HepG2 (cell line): ENCODE results near the gene BEST2. TPM values are rescaled to one million over a fixed set of nuclear protein-coding genes. Genes with fewer than 3 reads are reported as not detected.

Experiments used
- CC2D1A ChIP-seq: sonication (generic); formaldehyde crosslinking; IDR thresholded peaks from 2 replicates; pipeline ENCODE4 v1.8.1; 2023; ENCODE audit warnings: mild to moderate bottlenecking, missing genetic modification reagents
- FOXK2 ChIP-seq: fragments of 450-650 bp; IDR thresholded peaks from 2 replicates; pipeline ENCODE4 v1.6.1; 2016
- MTA1 ChIP-seq: sonication (generic); formaldehyde crosslinking; IDR thresholded peaks from 2 replicates; pipeline ENCODE4 v1.4.0; 2020; ENCODE audit warnings: missing genetic modification reagents, mild to moderate bottlenecking, borderline replicate concordance
- ONECUT2 ChIP-seq: sonication (generic); formaldehyde crosslinking; IDR thresholded peaks from 2 replicates; pipeline ENCODE4 v1.4.0; 2020; ENCODE audit warnings: missing genetic modification reagents
- PAX8 ChIP-seq: sonication (generic); formaldehyde crosslinking; IDR thresholded peaks from 2 replicates; pipeline ENCODE4 v1.8.0; 2022; ENCODE audit warnings: mild to moderate bottlenecking, missing genetic modification reagents, borderline replicate concordance
- RAD51 ChIP-seq: fragments of 450-650 bp; IDR thresholded peaks from 2 replicates; pipeline ENCODE4 v1.6.1; 2016; ENCODE audit warnings: borderline replicate concordance
- RBFOX2 ChIP-seq: fragments of 200-400 bp; formaldehyde crosslinking; IDR thresholded peaks from 2 replicates; pipeline ENCODE4 v1.6.1; 2017; ENCODE audit warnings: low read depth, mild to moderate bottlenecking, low read length
- RFXANK ChIP-seq: IDR thresholded peaks from 2 replicates; pipeline ENCODE4 v1.6.1; 2016
- ZFY ChIP-seq: sonication (generic); formaldehyde crosslinking; IDR thresholded peaks from 2 replicates; pipeline ENCODE4 v1.4.0; 2020; ENCODE audit warnings: missing genetic modification reagents
- ZKSCAN5 ChIP-seq: sonication (generic); formaldehyde crosslinking; IDR thresholded peaks from 2 replicates; pipeline ENCODE4 v1.5.1; 2020; ENCODE audit warnings: mild to moderate bottlenecking, missing genetic modification reagents
- ZMAT3 ChIP-seq: sonication (generic); formaldehyde crosslinking; conservative IDR thresholded peaks from 2 replicates; pipeline ENCODE4 v1.7.0; 2021; ENCODE audit warnings: missing genetic modification reagents
- ZMYM3 ChIP-seq: sonication (generic); formaldehyde crosslinking; IDR thresholded peaks from 2 replicates; pipeline ENCODE4 v1.5.1; 2020; ENCODE audit warnings: mild to moderate bottlenecking, missing genetic modification reagents
- ZNF230 ChIP-seq: sonication (generic); formaldehyde crosslinking; IDR thresholded peaks from 2 replicates; pipeline ENCODE4 v1.4.0; 2020; ENCODE audit warnings: mild to moderate bottlenecking, missing genetic modification reagents
- ZNF451 ChIP-seq: sonication (generic); formaldehyde crosslinking; IDR thresholded peaks from 2 replicates; pipeline ENCODE4 v1.5.0; 2020; ENCODE audit warnings: mild to moderate bottlenecking, missing genetic modification reagents
- polyA plus RNA-seq, 8 experiments: library from polyadenylated mRNA; depleted of rRNA in 3 of 8; stranded (reverse) in 7 of 8; unstranded in 1 of 8; fragments of >200 nt; fragmentation: Illumina TruSeq in 4 of 8; extraction: Trizol in 4 of 8; gene quantifications; 2 replicates each; pipeline versions ENCODE4 v1.2.1 to v1.2.3, GENCODE V29; 2011 to 2016; ENCODE audit warnings: low read depth in 4 of 8, missing spikeins in 1 of 8, mixed read lengths in 1 of 8; ENCODE audit not compliant: insufficient read depth in 1 of 8
- total RNA-seq, 5 experiments: library from RNA; depleted of rRNA; stranded (reverse); fragments of >200 nt; fragmentation: Illumina TruSeq; extraction: Trizol; gene quantifications; 2 replicates each; pipeline ENCODE4 v1.2.3, GENCODE V29; 2016; ENCODE audit warnings: low read depth in 1 of 5
- TF ChIP-seq, protein P1 (sequence below): sonication (generic); formaldehyde crosslinking; IDR thresholded peaks from 2 replicates; pipeline ENCODE4 v1.5.0; 2020; ENCODE audit warnings: mild to moderate bottlenecking, missing genetic modification reagents, borderline replicate concordance
- TF ChIP-seq, protein P2 (sequence below): IDR thresholded peaks from 2 replicates; pipeline ENCODE4 v1.4.0; 2020; ENCODE audit warnings: mild to moderate bottlenecking, missing genetic modification reagents
- TF ChIP-seq, protein P3 (sequence below): sonication (generic); formaldehyde crosslinking; IDR thresholded peaks from 2 replicates; pipeline ENCODE4 v1.4.0; 2020; ENCODE audit warnings: mild to moderate bottlenecking, missing genetic modification reagents
- TF ChIP-seq, protein P4 (sequence below): sonication (generic); formaldehyde crosslinking; IDR thresholded peaks from 2 replicates; pipeline ENCODE4 v1.4.0; 2020; ENCODE audit warnings: missing genetic modification reagents

BEST2 gene
- total and polyA plus RNA-seq, 2 of the 13 experiments (the other 11 are each of a cell fraction or from before 2014, with no cell fraction given), result not detected

DNA sequence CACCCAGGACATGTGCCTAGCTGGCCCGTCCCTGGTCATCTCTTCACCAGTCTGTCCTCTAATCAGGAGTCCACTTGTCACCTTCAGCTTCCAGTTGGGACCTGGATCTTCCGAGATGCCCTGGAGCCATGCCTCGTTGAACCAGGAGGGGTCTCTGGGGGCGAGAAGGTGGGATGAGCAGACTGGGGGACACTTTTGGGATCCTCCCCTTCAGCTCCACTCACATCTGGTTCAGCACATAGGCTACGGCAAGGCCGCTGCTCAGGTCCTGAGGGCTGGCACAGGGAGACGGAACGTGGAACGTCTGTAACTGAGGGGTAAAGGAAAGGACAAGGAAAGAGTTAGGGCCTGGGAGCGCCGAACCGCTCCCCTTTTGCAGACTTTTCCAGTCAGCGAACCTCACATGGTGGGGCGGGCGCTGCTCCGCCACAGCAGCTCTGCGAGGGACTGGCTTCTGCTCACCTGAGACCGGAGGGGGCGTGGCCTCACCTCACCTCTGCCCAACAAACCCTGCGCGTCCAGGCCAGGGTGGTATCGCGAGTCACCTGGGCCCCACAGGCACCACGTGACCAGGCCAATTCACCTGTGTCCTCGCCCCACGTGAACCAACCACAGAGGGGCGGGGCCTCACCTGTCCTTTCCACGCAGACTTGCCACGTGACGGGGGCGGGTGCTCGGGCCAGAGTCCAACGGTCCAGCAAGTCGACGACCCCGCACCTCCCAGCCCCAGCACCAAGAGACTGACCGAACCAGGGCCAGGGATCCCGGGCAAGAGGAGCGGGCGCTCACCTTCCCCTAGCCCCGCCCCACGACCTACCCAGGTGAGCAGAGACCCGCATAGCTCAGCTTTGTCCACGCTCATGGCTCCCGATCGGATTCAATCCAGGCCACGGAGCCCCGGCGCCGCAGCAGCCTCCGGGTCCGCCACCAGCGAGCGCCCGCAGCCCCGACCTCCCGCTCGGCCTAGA is 23.3 kb downstream of the BEST2 start, which contains the start of gene HOOK2 (continued):
- TF ChIP-seq, protein P1, sequence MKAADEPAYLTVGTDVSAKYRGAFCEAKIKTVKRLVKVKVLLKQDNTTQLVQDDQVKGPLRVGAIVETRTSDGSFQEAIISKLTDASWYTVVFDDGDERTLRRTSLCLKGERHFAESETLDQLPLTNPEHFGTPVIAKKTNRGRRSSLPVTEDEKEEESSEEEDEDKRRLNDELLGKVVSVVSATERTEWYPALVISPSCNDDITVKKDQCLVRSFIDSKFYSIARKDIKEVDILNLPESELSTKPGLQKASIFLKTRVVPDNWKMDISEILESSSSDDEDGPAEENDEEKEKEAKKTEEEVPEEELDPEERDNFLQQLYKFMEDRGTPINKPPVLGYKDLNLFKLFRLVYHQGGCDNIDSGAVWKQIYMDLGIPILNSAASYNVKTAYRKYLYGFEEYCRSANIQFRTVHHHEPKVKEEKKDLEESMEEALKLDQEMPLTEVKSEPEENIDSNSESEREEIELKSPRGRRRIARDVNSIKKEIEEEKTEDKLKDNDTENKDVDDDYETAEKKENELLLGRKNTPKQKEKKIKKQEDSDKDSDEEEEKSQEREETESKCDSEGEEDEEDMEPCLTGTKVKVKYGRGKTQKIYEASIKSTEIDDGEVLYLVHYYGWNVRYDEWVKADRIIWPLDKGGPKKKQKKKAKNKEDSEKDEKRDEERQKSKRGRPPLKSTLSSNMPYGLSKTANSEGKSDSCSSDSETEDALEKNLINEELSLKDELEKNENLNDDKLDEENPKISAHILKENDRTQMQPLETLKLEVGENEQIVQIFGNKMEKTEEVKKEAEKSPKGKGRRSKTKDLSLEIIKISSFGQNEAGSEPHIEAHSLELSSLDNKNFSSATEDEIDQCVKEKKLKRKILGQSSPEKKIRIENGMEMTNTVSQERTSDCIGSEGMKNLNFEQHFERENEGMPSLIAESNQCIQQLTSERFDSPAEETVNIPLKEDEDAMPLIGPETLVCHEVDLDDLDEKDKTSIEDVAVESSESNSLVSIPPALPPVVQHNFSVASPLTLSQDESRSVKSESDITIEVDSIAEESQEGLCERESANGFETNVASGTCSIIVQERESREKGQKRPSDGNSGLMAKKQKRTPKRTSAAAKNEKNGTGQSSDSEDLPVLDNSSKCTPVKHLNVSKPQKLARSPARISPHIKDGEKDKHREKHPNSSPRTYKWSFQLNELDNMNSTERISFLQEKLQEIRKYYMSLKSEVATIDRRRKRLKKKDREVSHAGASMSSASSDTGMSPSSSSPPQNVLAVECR, result peak; percentile 74; the same call in 1 of the 2 replicates
- TF ChIP-seq RFXANK (CRISPR knock-in tag) (no peak), RAD51 (peak; percentile 80), ZFY (CRISPR knock-in tag) (peak; percentile 69), MTA1 (CRISPR knock-in tag) (0 out of 2 replicates have a peak, but pooled peaks have one; percentile 55), RBFOX2 (peak; percentile 68), ZMAT3 (CRISPR knock-in tag) (peak; percentile 65; the same call in 1 of the 2 replicates), PAX8 (peak; percentile 52; the same call in 1 of the 2 replicates), ZKSCAN5 (CRISPR knock-in tag) (0 out of 2 replicates have a peak, but pooled peaks have one; percentile 49), CC2D1A (CRISPR knock-in tag) (0 out of 2 replicates have a peak, but pooled peaks have one; percentile 39), ONECUT2 (no peak), ZNF451 (CRISPR knock-in tag) (peak; percentile 28), ZMYM3 (no peak), ZNF230 (peak; percentile 83; the same call in 1 of the 2 replicates), FOXK2 (no peak)
- TF ChIP-seq, protein P2, sequence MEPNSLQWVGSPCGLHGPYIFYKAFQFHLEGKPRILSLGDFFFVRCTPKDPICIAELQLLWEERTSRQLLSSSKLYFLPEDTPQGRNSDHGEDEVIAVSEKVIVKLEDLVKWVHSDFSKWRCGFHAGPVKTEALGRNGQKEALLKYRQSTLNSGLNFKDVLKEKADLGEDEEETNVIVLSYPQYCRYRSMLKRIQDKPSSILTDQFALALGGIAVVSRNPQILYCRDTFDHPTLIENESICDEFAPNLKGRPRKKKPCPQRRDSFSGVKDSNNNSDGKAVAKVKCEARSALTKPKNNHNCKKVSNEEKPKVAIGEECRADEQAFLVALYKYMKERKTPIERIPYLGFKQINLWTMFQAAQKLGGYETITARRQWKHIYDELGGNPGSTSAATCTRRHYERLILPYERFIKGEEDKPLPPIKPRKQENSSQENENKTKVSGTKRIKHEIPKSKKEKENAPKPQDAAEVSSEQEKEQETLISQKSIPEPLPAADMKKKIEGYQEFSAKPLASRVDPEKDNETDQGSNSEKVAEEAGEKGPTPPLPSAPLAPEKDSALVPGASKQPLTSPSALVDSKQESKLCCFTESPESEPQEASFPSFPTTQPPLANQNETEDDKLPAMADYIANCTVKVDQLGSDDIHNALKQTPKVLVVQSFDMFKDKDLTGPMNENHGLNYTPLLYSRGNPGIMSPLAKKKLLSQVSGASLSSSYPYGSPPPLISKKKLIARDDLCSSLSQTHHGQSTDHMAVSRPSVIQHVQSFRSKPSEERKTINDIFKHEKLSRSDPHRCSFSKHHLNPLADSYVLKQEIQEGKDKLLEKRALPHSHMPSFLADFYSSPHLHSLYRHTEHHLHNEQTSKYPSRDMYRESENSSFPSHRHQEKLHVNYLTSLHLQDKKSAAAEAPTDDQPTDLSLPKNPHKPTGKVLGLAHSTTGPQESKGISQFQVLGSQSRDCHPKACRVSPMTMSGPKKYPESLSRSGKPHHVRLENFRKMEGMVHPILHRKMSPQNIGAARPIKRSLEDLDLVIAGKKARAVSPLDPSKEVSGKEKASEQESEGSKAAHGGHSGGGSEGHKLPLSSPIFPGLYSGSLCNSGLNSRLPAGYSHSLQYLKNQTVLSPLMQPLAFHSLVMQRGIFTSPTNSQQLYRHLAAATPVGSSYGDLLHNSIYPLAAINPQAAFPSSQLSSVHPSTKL (CRISPR knock-in tag), result 0 out of 2 replicates have a peak, but pooled peaks have one; percentile 6
- TF ChIP-seq, protein P3, sequence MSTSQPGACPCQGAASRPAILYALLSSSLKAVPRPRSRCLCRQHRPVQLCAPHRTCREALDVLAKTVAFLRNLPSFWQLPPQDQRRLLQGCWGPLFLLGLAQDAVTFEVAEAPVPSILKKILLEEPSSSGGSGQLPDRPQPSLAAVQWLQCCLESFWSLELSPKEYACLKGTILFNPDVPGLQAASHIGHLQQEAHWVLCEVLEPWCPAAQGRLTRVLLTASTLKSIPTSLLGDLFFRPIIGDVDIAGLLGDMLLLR (CRISPR knock-in tag), result 0 out of 2 replicates have a peak, but pooled peaks have one; percentile 46
- TF ChIP-seq, protein P4, sequence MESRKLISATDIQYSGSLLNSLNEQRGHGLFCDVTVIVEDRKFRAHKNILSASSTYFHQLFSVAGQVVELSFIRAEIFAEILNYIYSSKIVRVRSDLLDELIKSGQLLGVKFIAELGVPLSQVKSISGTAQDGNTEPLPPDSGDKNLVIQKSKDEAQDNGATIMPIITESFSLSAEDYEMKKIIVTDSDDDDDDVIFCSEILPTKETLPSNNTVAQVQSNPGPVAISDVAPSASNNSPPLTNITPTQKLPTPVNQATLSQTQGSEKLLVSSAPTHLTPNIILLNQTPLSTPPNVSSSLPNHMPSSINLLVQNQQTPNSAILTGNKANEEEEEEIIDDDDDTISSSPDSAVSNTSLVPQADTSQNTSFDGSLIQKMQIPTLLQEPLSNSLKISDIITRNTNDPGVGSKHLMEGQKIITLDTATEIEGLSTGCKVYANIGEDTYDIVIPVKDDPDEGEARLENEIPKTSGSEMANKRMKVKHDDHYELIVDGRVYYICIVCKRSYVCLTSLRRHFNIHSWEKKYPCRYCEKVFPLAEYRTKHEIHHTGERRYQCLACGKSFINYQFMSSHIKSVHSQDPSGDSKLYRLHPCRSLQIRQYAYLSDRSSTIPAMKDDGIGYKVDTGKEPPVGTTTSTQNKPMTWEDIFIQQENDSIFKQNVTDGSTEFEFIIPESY (CRISPR knock-in tag), result peak; percentile 84
